Left lung (tissue), 10 donors: ENCODE results near the gene RRP9. TPM values are rescaled to one million over a fixed set of nuclear protein-coding genes. Genes with fewer than 3 reads are reported as not detected.

Source experiments
- ATAC-seq: fragments of 200-7000 bp; cut with Tn5 transposase; one replicate; pipeline ENCODE4 v1.9.1; 2020; ENCODE audit warnings: moderate library complexity
- DNase-seq, 4 donors: peaks; one replicate each; pipeline ENCODE4 v3.0.0-alpha.2; 2013 to 2020
- H3K27ac ChIP-seq, 2 donors: fragments of 200-600 bp; sonication (generic) in 1 of 2; one replicate each; pipeline versions ENCODE4 v1.5.0 to v1.8.0; 2020 to 2021
- H3K27me3 ChIP-seq, 2 donors: fragments of 200-600 bp; sonication (generic) in 1 of 2; one replicate each; pipeline versions ENCODE4 v1.5.0 to v1.8.0; 2020 to 2021
- H3K36me3 ChIP-seq, 2 donors: fragments of 200-600 bp; sonication (generic) in 1 of 2; one replicate each; pipeline versions ENCODE4 v1.5.0 to v1.8.0; 2020 to 2021
- H3K4me1 ChIP-seq, 2 donors: fragments of 200-600 bp; one replicate each; pipeline ENCODE4 v1.8.0; 2021
- H3K4me3 ChIP-seq, 2 donors: fragments of 200-600 bp; sonication (generic) in 1 of 2; one replicate each; pipeline versions ENCODE4 v1.5.0 to v1.8.0; 2020 to 2021; ENCODE audit warnings: mild to moderate bottlenecking in 1 of 2
- H3K9me3 ChIP-seq, 2 donors: fragments of 200-600 bp; sonication (generic) in 1 of 2; one replicate each; pipeline versions ENCODE4 v1.5.0 to v1.8.0; 2020 to 2021
- CTCF ChIP-seq, 2 donors: fragments of 200-600 bp; sonication (generic) in 1 of 2; IDR thresholded peaks; one replicate each; pipeline versions ENCODE4 v1.5.0 to v1.8.0; 2021; ENCODE audit warnings: antibody characterized with exemption in 2 of 2
- intact Hi-C, 2 donors: fragments of 100-400 bp; cut with DNase I; formaldehyde crosslinking; loops; one replicate each; pipeline versions ENCODE4 v1.11.2 to v1.14.2; 2022
- polyA plus RNA-seq, 6 donors: library from polyadenylated mRNA; unstranded; fragments of 120-200 nt; gene quantifications; one replicate each; pipeline ENCODE4 v1.2.1, GENCODE V29; 2013; ENCODE audit not compliant: insufficient read length in 6 of 6
- total RNA-seq, 2 donors: library from RNA; stranded (reverse); fragmentation: NEBNext Ultra II Directional; extraction: Animal tissue kit (Norgen Biotek cat#: 25700); gene quantifications; one replicate each; pipeline ENCODE4 v1.2.1, GENCODE V29; 2021
- donor health status: DM: no; HTN: yes; CAD: no.
- donor health status: DM: no; HTN: no; CAD: no.

The RRP9 gene
- total and polyA plus RNA-seq, 8 donors, result 14.5 to 25.7 (median 19.1) TPM

- DNase-seq (peak in 1 of 4 donors; percentile 73), ATAC-seq (no peak)
- Histone ChIP-seq H3K27ac (no peak overlapping the region), H3K4me3 (no peak overlapping the region), H3K4me1 (peaks cover 0 to 7% of the 10 kb centered on the region in 2 donors), H3K27me3 (no peaks in the 10 kb centered on the region), H3K9me3 (no peaks in the 10 kb centered on the region), H3K36me3 (peaks cover 0 to 82% of the 10 kb centered on the region in 2 donors)
- TF ChIP-seq CTCF (IDR thresholded peaks at IDR 0.05), result no peak
- intact Hi-C loops, result no loop called here
Measured at GRCh38 chr3:51934139-51934850, 7.4 kb downstream of the RRP9 start.

- H3K36me3 ChIP-seq, result peaks cover 0 to 80% of the 10 kb centered on the region in 2 donors
- H3K4me1 ChIP-seq, result peaks cover 0 to under 1% of the 10 kb centered on the region in 2 donors
- H3K27me3 ChIP-seq, result no peaks in the 10 kb centered on the region
- no peak overlapping the region for H3K4me3 ChIP-seq
- intact Hi-C loops, result no loop called here
- no peak for DNase-seq
- no peak for ATAC-seq
- H3K9me3 ChIP-seq, result no peaks in the 10 kb centered on the region
- no peak overlapping the region for H3K27ac ChIP-seq
- TF ChIP-seq CTCF (IDR thresholded peaks at IDR 0.05), result no peak
Measured at GRCh38 chr3:51933471-51934138, 8.1 kb downstream of the RRP9 start.

GRCh38 chr3:51932471-51933370 is 9.0 kb downstream of the RRP9 start:
- DNase-seq (no peak), ATAC-seq (no peak)
- no peak overlapping the region for H3K27ac ChIP-seq
- no peak for TF ChIP-seq CTCF (IDR thresholded peaks at IDR 0.05)
- H3K4me1 ChIP-seq, result no peaks in the 10 kb centered on the region
- H3K27me3 ChIP-seq, result no peaks in the 10 kb centered on the region
- intact Hi-C loops, result no loop called here
- H3K4me3 ChIP-seq, result no peak overlapping the region
- H3K9me3 ChIP-seq, result no peaks in the 10 kb centered on the region
- peaks cover 0 to 72% of the 10 kb centered on the region in 2 donors for H3K36me3 ChIP-seq

GRCh38 chr3:51931756-51932155 is 9.9 kb downstream of the RRP9 start:
- ATAC-seq (no peak), DNase-seq (no peak)
- H3K9me3 ChIP-seq, result no peaks in the 10 kb centered on the region
- no peaks in the 10 kb centered on the region for H3K4me1 ChIP-seq
- no peaks in the 10 kb centered on the region for H3K27me3 ChIP-seq
- intact Hi-C loops, result no loop called here
- H3K27ac ChIP-seq, result no peak overlapping the region
- peaks cover 0 to 62% of the 10 kb centered on the region in 2 donors for H3K36me3 ChIP-seq
- no peak for TF ChIP-seq CTCF (IDR thresholded peaks at IDR 0.05)
- no peak overlapping the region for H3K4me3 ChIP-seq

- peaks cover 0 to 49% of the 10 kb centered on the region in 2 donors for H3K36me3 ChIP-seq
- H3K27ac ChIP-seq, result no peak overlapping the region
- H3K27me3 ChIP-seq, result no peaks in the 10 kb centered on the region
- DNase-seq (no peak), ATAC-seq (no peak)
- no peak for TF ChIP-seq CTCF (IDR thresholded peaks at IDR 0.05)
- H3K4me3 ChIP-seq, result no peak overlapping the region
- no peaks in the 10 kb centered on the region for H3K4me1 ChIP-seq
- intact Hi-C loops, result no loop called here
- H3K9me3 ChIP-seq, result no peaks in the 10 kb centered on the region
Measured at GRCh38 chr3:51930439-51930838, 11.3 kb downstream of the RRP9 start.
